DOHH2 (cell line): Measurements from ENCODE around the gene CDH4.

Source experiments
- H3F3A ChIP-seq: fragments of 200-600 bp; sonication (generic), shearing (Covaris generic); 2 replicates; pipeline ENCODE4 v1.6.0; 2016; ENCODE audit warnings: antibody characterized with exemption, mild to moderate bottlenecking; ENCODE audit not compliant: control insufficient read depth, insufficient read depth
- H3K27ac ChIP-seq: fragments of 200-600 bp; sonication (generic); 2 replicates; pipeline ENCODE4 v1.5.1; 2014; ENCODE audit warnings: low read depth, mild to moderate bottlenecking, low read length, moderate library complexity
- H3K27me3 ChIP-seq: fragments of 200-600 bp; sonication (generic); 2 replicates; pipeline ENCODE4 v1.6.1; 2014; ENCODE audit warnings: mild to moderate bottlenecking, low read length, mixed read lengths; ENCODE audit not compliant: control insufficient read depth
- H3K36me3 ChIP-seq: fragments of 200-600 bp; sonication (generic); 2 replicates; pipeline ENCODE4 v1.6.1; 2014; ENCODE audit warnings: mild to moderate bottlenecking, low read length, moderate library complexity, mixed read lengths; ENCODE audit not compliant: control insufficient read depth
- H3K4me1 ChIP-seq: fragments of 200-600 bp; sonication (generic); 2 replicates; pipeline ENCODE4 v1.6.1; 2014; ENCODE audit warnings: mild to moderate bottlenecking, low read length, mixed read lengths; ENCODE audit not compliant: control insufficient read depth
- H3K4me2 ChIP-seq: fragments of 200-600 bp; sonication (generic); 2 replicates; pipeline ENCODE4 v1.6.0; 2014; ENCODE audit warnings: mild to moderate bottlenecking, low read length, moderate library complexity
- H3K4me3 ChIP-seq: fragments of 200-600 bp; sonication (generic); 2 replicates; pipeline ENCODE4 v1.5.1; 2014; ENCODE audit warnings: mild to moderate bottlenecking, low read length, mixed read lengths
- H3K79me2 ChIP-seq: fragments of 200-600 bp; sonication (generic); 2 replicates; pipeline ENCODE4 v1.6.1; 2014; ENCODE audit warnings: mild to moderate bottlenecking, low read length, mixed read lengths; ENCODE audit not compliant: control insufficient read depth
- H3K9me2 ChIP-seq: fragments of 200-600 bp; sonication (generic); replicated peaks from 2 replicates; pipeline ENCODE4 v1.6.1; 2014; ENCODE audit warnings: mild to moderate bottlenecking, low read length, mixed read lengths; ENCODE audit not compliant: control insufficient read depth
- H3K9me3 ChIP-seq: fragments of 200-600 bp; sonication (generic); 2 replicates; pipeline ENCODE4 v1.6.1; 2014; ENCODE audit warnings: antibody characterized with exemption, low read length, mixed read lengths; ENCODE audit not compliant: control insufficient read depth, insufficient read depth
- H4K20me1 ChIP-seq: fragments of 200-600 bp; sonication (generic); 2 replicates; pipeline ENCODE4 v1.6.0; 2014; ENCODE audit warnings: low read depth, mild to moderate bottlenecking, antibody characterized with exemption, low read length, moderate library complexity; ENCODE audit not compliant: control insufficient read depth, insufficient read depth
- EZH2phosphoT487 ChIP-seq: fragments of 200-600 bp; sonication (generic); IDR thresholded peaks from 2 replicates; pipeline ENCODE4 v1.6.1; 2017; ENCODE audit warnings: borderline replicate concordance, mild to moderate bottlenecking, antibody characterized with exemption, low read length, moderate library complexity, mixed read lengths
- TF ChIP-seq, protein P1 (sequence below): fragments of 200-600 bp; sonication (generic); IDR thresholded peaks from one replicate; pipeline ENCODE4 v1.5.1; 2014; ENCODE audit warnings: antibody characterized with exemption, mild to moderate bottlenecking, low read depth, low read length; ENCODE audit not compliant: poor library complexity, severe bottlenecking

Gene CDH4

GRCh38 chr20:61476956-61477355, 224.9 kb downstream of the CDH4 start:
- Histone ChIP-seq H4K20me1 (no peaks in the 10 kb centered on the region), H3K27me3 (no peaks in the 10 kb centered on the region), H3K4me3 (no peak overlapping the region), H3K9me2 (no peaks in the 10 kb centered on the region), H3F3A (no peaks in the 10 kb centered on the region), H3K36me3 (no peaks in the 10 kb centered on the region), H3K27ac (no peak overlapping the region), H3K9me3 (no peaks in the 10 kb centered on the region), H3K4me1 (no peaks in the 10 kb centered on the region), H3K79me2 (no peaks in the 10 kb centered on the region), H3K4me2 (no peak overlapping the region)
- no peak for TF ChIP-seq EZH2phosphoT487
- TF ChIP-seq, protein P1, sequence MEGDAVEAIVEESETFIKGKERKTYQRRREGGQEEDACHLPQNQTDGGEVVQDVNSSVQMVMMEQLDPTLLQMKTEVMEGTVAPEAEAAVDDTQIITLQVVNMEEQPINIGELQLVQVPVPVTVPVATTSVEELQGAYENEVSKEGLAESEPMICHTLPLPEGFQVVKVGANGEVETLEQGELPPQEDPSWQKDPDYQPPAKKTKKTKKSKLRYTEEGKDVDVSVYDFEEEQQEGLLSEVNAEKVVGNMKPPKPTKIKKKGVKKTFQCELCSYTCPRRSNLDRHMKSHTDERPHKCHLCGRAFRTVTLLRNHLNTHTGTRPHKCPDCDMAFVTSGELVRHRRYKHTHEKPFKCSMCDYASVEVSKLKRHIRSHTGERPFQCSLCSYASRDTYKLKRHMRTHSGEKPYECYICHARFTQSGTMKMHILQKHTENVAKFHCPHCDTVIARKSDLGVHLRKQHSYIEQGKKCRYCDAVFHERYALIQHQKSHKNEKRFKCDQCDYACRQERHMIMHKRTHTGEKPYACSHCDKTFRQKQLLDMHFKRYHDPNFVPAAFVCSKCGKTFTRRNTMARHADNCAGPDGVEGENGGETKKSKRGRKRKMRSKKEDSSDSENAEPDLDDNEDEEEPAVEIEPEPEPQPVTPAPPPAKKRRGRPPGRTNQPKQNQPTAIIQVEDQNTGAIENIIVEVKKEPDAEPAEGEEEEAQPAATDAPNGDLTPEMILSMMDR = no peak

- H3K4me2 ChIP-seq = no peak overlapping the region
- H3K27ac ChIP-seq = no peak overlapping the region
- no peaks in the 10 kb centered on the region for H3K36me3 ChIP-seq
- no peak overlapping the region for H3K4me3 ChIP-seq
- no peaks in the 10 kb centered on the region for H3F3A ChIP-seq
- H4K20me1 ChIP-seq = no peaks in the 10 kb centered on the region
- no peaks in the 10 kb centered on the region for H3K4me1 ChIP-seq
- H3K27me3 ChIP-seq = no peaks in the 10 kb centered on the region
- H3K79me2 ChIP-seq = no peaks in the 10 kb centered on the region
- H3K9me2 ChIP-seq = no peaks in the 10 kb centered on the region
- no peaks in the 10 kb centered on the region for H3K9me3 ChIP-seq
- no peak for TF ChIP-seq EZH2phosphoT487
- TF ChIP-seq, protein P1 = no peak
Observed at GRCh38 chr20:61477451-61477861, 225.4 kb downstream of the CDH4 start.

GRCh38 chr20:61478094-61478493, 226.0 kb downstream of the CDH4 start:
- no peaks in the 10 kb centered on the region for H3K79me2 ChIP-seq
- H3F3A ChIP-seq = no peaks in the 10 kb centered on the region
- H3K9me2 ChIP-seq = no peaks in the 10 kb centered on the region
- H3K9me3 ChIP-seq = no peaks in the 10 kb centered on the region
- no peaks in the 10 kb centered on the region for H3K27me3 ChIP-seq
- no peak overlapping the region for H3K4me3 ChIP-seq
- no peak overlapping the region for H3K27ac ChIP-seq
- no peaks in the 10 kb centered on the region for H3K4me1 ChIP-seq
- no peaks in the 10 kb centered on the region for H4K20me1 ChIP-seq
- H3K4me2 ChIP-seq = no peak overlapping the region
- no peaks in the 10 kb centered on the region for H3K36me3 ChIP-seq
- TF ChIP-seq, protein P1 = no peak
- TF ChIP-seq EZH2phosphoT487 = no peak
